SK-N-SH treated with all-trans-retinoic acid at 6 μM for 48 hours (cell line): ENCODE results near the gene CYB5RL.

Source experiments
- ATAC-seq: fragments of 200-7000 bp; cut with Tn5 transposase; 3 replicates; pipeline ENCODE4 v1.9.1; 2020; ENCODE audit warnings: mild to moderate bottlenecking, moderate library complexity
- ARNTL ChIP-seq: fragments of 450-650 bp; formaldehyde crosslinking; IDR thresholded peaks from 2 replicates; pipeline ENCODE4 v1.5.0; 2020; ENCODE audit warnings: low read depth, mild to moderate bottlenecking, moderate library complexity, borderline replicate concordance
- BACH2 ChIP-seq: fragments of 250-450 bp; sonication (Bioruptor Pico); IDR thresholded peaks from 2 replicates; pipeline ENCODE4 v1.9.0; 2021; ENCODE audit warnings: mild to moderate bottlenecking, borderline replicate concordance
- CSDC2 ChIP-seq: fragments of 250-450 bp; sonication (Bioruptor Pico); IDR thresholded peaks from 2 replicates; pipeline ENCODE4 v1.5.0; 2020; ENCODE audit warnings: mild to moderate bottlenecking, moderate library complexity
- GLIS3 ChIP-seq: fragments of 250-450 bp; sonication (Bioruptor Pico); IDR thresholded peaks from 2 replicates; pipeline ENCODE4 v1.5.0; 2020; ENCODE audit warnings: mild to moderate bottlenecking, moderate library complexity
- ISL1 ChIP-seq: fragments of 250-450 bp; sonication (Bioruptor Pico); IDR thresholded peaks from 2 replicates; pipeline ENCODE4 v2.1.2; 2022; ENCODE audit warnings: mild to moderate bottlenecking, moderate library complexity
- PPARA ChIP-seq: fragments of 250-450 bp; sonication (Bioruptor Pico); IDR thresholded peaks from 2 replicates; pipeline ENCODE4 v1.5.0; 2020; ENCODE audit warnings: mild to moderate bottlenecking, borderline replicate concordance
- SNAI2 ChIP-seq: fragments of 250-450 bp; sonication (Bioruptor Pico); IDR thresholded peaks from 2 replicates; pipeline ENCODE4 v1.5.0; 2020; ENCODE audit warnings: mild to moderate bottlenecking, moderate library complexity
- TCF4 ChIP-seq: fragments of 250-450 bp; sonication (Bioruptor Pico); IDR thresholded peaks from 2 replicates; pipeline ENCODE4 v1.8.0; 2021; ENCODE audit warnings: mild to moderate bottlenecking, moderate library complexity, borderline replicate concordance
- TOX ChIP-seq: fragments of 250-450 bp; sonication (Bioruptor Pico); IDR thresholded peaks from 2 replicates; pipeline ENCODE4 v1.8.0; 2021; ENCODE audit warnings: mild to moderate bottlenecking, moderate library complexity, borderline replicate concordance
- ZC3H10 ChIP-seq: fragments of 250-450 bp; sonication (Bioruptor Pico); IDR thresholded peaks from 2 replicates; pipeline ENCODE4 v1.5.1; 2021; ENCODE audit warnings: mild to moderate bottlenecking, moderate library complexity
- ZFP3 ChIP-seq: fragments of 250-450 bp; sonication (Bioruptor Pico); IDR thresholded peaks from 2 replicates; pipeline ENCODE4 v1.5.0; 2020; ENCODE audit warnings: mild to moderate bottlenecking, moderate library complexity
- ZFP30 ChIP-seq: fragments of 450-650 bp; formaldehyde crosslinking; IDR thresholded peaks from 2 replicates; pipeline ENCODE4 v1.5.0; 2022; ENCODE audit warnings: mild to moderate bottlenecking, moderate library complexity
- ZNF565 ChIP-seq: fragments of 450-650 bp; formaldehyde crosslinking; conservative IDR thresholded peaks from 2 replicates; pipeline ENCODE4 v1.5.0; 2020; ENCODE audit warnings: low read depth, mild to moderate bottlenecking, moderate library complexity
- ZNF70 ChIP-seq: fragments of 450-650 bp; formaldehyde crosslinking; IDR thresholded peaks from 2 replicates; pipeline ENCODE4 v1.5.0; 2020; ENCODE audit warnings: mild to moderate bottlenecking, moderate library complexity
- ZNF8 ChIP-seq: fragments of 450-650 bp; formaldehyde crosslinking; IDR thresholded peaks from 2 replicates; pipeline ENCODE4 v1.5.0; 2020; ENCODE audit warnings: mild to moderate bottlenecking, moderate library complexity
- TF ChIP-seq, protein P1 (sequence below): fragments of 250-450 bp; sonication (Bioruptor Pico); IDR thresholded peaks from 2 replicates; pipeline ENCODE4 v1.5.1; 2020; ENCODE audit warnings: low read depth, mild to moderate bottlenecking, moderate library complexity
- TF ChIP-seq, protein P2 (sequence below): fragments of 250-450 bp; sonication (Bioruptor Pico); IDR thresholded peaks from 2 replicates; pipeline ENCODE4 v1.5.0; 2020; ENCODE audit warnings: mild to moderate bottlenecking, moderate library complexity
- TF ChIP-seq, protein P3 (sequence below): fragments of 250-450 bp; sonication (Bioruptor Pico); IDR thresholded peaks from 2 replicates; pipeline ENCODE4 v1.5.1; 2021; ENCODE audit warnings: mild to moderate bottlenecking, moderate library complexity
- TF ChIP-seq, protein P4 (sequence below): fragments of 250-450 bp; sonication (Bioruptor Pico); IDR thresholded peaks from 2 replicates; pipeline ENCODE4 v1.8.0; 2020; ENCODE audit warnings: mild to moderate bottlenecking, moderate library complexity, borderline replicate concordance
- TF ChIP-seq, protein P5 (sequence below): fragments of 250-450 bp; sonication (Bioruptor Pico); IDR thresholded peaks from 2 replicates; pipeline ENCODE4 v1.8.0; 2021; ENCODE audit warnings: low read depth, mild to moderate bottlenecking, moderate library complexity, borderline replicate concordance

The CYB5RL gene, protein sequence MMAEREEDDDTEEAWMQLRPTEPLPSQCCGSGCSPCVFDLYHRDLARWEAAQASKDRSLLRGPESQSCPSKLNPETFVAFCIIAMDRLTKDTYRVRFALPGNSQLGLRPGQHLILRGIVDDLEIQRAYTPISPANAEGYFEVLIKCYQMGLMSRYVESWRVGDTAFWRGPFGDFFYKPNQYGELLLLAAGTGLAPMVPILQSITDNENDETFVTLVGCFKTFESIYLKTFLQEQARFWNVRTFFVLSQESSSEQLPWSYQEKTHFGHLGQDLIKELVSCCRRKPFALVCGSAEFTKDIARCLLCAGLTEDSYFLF

DNA sequence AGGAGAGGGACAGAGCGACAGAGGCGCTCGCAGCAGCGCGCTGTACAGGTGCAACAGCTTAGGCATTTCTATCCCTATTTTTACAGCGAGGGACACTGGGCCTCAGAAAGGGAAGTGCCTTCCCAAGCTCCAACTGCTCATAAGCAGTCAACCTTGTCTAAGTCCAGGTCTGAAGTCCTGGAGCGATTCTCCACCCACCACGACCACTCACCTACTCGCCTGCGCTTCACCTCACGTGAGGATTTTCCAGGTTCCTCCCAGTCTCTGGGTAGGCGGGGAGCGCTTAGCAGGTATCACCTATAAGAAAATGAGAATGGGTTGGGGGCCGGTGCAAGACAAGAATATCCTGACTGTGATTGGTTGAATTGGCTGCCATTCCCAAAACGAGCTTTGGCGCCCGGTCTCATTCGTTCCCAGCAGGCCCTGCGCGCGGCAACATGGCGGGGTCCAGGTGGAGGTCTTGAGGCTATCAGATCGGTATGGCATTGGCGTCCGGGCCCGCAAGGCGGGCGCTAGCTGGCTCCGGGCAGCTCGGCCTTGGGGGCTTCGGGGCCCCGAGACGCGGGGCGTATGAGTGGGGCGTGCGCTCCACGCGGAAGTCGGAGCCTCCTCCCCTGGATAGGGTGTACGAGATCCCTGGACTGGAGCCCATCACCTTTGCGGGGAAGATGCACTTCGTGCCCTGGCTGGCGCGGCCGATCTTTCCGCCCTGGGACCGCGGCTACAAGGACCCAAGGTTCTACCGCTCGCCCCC lies at the start of gene CYB5RL, which contains the start of gene MRPL37:
Gene CYB5RL, minus strand, starts transcription at position 266 of the 754 bp plus-strand sequence. CDS start 4,414 bp downstream, outside the sequence.
Gene MRPL37, plus strand, starts transcription at position 403 of the 754 bp plus-strand sequence. Its CDS starts 77 bp downstream, at position 480.
- peak; percentile 99 for ATAC-seq
- no peak for TF ChIP-seq ZFP30
- TF ChIP-seq ARNTL, result no peak
- no peak for TF ChIP-seq PPARA (CRISPR knock-in tag)
- no peak for TF ChIP-seq ZFP3 (CRISPR knock-in tag)
- no peak for TF ChIP-seq ZNF565 (CRISPR knock-in tag)
- TF ChIP-seq CSDC2, result no peak

DNA sequence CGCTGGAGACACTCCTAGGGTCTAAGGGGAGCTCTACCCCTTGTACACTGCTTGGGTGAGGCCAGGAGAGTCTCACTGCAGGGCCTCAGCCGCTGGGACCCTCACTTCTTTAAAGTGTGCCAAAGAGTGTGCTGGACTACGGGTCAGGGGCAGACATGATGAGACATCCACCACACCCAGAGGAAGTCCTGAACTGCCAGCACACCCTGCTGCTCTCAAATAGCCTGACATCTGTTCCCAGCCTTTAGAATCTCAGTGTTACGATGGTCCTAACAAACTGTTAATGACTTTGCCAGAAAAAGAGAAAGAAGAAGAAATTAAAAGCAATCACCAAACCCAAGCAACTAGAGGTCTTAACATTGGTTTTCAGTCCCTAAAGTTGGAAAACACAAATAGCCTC lies 49.1 kb upstream of the CYB5RL start:
- TF ChIP-seq TCF4 (CRISPR knock-in tag), result no peak
- ATAC-seq, result no peak

DNA sequence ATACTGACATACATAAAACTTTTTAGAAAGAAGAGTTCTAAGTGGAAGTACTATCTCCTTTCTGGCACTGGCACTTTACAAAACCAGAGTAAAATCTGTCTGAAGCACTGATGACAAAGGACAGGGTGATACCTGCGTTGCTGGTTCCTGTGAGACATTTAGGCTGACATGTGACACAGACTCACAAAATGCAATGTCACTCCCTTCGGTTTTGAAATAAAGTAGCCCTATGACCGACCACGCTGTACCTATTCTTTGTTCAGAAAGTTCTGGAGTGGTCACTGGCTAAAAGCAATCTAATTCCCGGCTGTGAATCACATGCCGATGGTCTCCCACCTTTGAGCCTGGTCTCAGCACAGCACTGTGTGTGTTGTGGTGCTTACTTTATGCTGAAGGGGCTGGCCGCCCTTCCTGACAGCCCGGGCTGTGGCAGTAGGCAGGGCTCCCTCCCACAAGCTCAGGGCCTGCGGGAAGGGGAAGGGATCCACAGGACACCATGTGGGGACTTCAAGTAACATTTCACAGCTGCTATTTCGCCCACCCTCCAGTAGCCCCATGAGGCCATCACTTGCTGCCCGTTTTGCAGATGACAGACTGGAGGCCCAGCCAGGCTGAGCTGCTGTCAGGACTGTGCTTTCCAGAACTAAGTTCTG lies 48.2 kb upstream of the CYB5RL start:
- ATAC-seq, result no peak
- TF ChIP-seq ZFP30, result no peak
- TF ChIP-seq, protein P1, sequence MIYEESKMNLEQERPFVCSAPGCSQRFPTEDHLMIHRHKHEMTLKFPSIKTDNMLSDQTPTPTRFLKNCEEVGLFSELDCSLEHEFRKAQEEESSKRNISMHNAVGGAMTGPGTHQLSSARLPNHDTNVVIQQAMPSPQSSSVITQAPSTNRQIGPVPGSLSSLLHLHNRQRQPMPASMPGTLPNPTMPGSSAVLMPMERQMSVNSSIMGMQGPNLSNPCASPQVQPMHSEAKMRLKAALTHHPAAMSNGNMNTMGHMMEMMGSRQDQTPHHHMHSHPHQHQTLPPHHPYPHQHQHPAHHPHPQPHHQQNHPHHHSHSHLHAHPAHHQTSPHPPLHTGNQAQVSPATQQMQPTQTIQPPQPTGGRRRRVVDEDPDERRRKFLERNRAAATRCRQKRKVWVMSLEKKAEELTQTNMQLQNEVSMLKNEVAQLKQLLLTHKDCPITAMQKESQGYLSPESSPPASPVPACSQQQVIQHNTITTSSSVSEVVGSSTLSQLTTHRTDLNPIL (CRISPR knock-in tag), result no peak
- TF ChIP-seq SNAI2 (CRISPR knock-in tag), result no peak
- TF ChIP-seq, protein P2, sequence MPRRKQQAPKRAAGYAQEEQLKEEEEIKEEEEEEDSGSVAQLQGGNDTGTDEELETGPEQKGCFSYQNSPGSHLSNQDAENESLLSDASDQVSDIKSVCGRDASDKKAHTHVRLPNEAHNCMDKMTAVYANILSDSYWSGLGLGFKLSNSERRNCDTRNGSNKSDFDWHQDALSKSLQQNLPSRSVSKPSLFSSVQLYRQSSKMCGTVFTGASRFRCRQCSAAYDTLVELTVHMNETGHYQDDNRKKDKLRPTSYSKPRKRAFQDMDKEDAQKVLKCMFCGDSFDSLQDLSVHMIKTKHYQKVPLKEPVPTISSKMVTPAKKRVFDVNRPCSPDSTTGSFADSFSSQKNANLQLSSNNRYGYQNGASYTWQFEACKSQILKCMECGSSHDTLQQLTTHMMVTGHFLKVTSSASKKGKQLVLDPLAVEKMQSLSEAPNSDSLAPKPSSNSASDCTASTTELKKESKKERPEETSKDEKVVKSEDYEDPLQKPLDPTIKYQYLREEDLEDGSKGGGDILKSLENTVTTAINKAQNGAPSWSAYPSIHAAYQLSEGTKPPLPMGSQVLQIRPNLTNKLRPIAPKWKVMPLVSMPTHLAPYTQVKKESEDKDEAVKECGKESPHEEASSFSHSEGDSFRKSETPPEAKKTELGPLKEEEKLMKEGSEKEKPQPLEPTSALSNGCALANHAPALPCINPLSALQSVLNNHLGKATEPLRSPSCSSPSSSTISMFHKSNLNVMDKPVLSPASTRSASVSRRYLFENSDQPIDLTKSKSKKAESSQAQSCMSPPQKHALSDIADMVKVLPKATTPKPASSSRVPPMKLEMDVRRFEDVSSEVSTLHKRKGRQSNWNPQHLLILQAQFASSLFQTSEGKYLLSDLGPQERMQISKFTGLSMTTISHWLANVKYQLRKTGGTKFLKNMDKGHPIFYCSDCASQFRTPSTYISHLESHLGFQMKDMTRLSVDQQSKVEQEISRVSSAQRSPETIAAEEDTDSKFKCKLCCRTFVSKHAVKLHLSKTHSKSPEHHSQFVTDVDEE (CRISPR knock-in tag), result no peak
- TF ChIP-seq ISL1 (CRISPR knock-in tag), result no peak
- no peak for TF ChIP-seq ZNF565 (CRISPR knock-in tag)
- no peak for TF ChIP-seq ZNF8 (CRISPR knock-in tag)
- no peak for TF ChIP-seq BACH2 (CRISPR knock-in tag)
- no peak for TF ChIP-seq ZC3H10 (CRISPR knock-in tag)
- TF ChIP-seq ARNTL, result no peak
- no peak for TF ChIP-seq TOX (CRISPR knock-in tag)
- TF ChIP-seq ZNF70, result no peak
- no peak for TF ChIP-seq PPARA (CRISPR knock-in tag)

DNA sequence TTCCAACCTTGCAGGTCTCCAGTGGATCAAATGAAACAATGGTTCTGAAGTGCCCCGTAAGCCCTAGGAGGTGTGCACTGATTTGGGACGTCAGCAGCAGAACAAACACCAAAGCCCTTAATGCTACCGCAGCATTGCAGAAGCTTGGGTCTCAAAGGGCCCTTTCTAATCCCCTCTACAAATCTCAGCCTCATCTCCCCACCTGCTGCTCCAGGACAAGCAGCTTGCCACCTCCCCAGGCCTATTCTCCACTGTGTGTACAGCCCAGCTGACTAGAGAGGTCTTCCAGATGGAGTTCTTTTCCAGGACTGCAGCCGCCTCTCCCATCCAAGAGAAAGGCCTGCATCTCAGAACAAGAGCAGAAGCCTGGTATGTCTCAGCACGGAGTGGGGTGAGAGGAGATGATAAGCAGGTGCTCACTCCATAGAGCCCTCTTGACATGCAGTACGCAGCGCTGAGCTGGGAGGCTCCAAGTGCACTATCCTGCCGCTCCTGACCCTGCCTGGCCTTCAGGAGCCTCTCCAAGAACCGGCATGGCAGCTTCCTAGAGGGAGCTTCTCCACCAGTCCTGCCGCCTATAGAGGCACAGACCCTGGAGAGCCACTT lies 46.4 kb upstream of the CYB5RL start:
- TF ChIP-seq ZFP30 (no peak), GLIS3 (CRISPR knock-in tag) (no peak)
- TF ChIP-seq, protein P3, sequence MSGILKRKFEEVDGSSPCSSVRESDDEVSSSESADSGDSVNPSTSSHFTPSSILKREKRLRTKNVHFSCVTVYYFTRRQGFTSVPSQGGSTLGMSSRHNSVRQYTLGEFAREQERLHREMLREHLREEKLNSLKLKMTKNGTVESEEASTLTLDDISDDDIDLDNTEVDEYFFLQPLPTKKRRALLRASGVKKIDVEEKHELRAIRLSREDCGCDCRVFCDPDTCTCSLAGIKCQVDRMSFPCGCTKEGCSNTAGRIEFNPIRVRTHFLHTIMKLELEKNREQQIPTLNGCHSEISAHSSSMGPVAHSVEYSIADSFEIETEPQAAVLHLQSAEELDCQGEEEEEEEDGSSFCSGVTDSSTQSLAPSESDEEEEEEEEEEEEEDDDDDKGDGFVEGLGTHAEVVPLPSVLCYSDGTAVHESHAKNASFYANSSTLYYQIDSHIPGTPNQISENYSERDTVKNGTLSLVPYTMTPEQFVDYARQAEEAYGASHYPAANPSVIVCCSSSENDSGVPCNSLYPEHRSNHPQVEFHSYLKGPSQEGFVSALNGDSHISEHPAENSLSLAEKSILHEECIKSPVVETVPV (CRISPR knock-in tag), result no peak
- no peak for ATAC-seq

DNA sequence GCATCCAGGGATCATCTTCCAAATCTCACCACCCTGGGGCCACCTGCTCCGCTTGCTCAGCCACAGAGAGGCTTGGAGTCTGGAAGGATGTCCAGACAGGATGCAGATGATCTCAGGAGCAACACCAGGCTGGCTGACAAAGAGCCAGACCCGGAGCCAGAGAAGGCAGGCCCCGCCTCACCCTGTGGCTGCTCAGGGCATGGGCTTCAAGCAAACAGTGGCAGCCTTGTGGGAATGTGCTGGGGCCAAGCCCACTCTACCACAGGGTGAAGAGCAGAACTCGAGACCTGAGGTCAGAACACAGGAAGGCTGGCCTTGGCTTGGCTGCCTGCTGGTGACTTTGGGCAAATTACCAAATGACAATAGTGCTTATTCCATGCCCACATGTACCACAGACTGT lies 45.7 kb upstream of the CYB5RL start:
- peak; percentile 45 for ATAC-seq
- TF ChIP-seq CSDC2 (no peak), ISL1 (CRISPR knock-in tag) (no peak), ZNF70 (no peak), ZFP3 (CRISPR knock-in tag) (no peak), TOX (CRISPR knock-in tag) (no peak)
- TF ChIP-seq, protein P4, sequence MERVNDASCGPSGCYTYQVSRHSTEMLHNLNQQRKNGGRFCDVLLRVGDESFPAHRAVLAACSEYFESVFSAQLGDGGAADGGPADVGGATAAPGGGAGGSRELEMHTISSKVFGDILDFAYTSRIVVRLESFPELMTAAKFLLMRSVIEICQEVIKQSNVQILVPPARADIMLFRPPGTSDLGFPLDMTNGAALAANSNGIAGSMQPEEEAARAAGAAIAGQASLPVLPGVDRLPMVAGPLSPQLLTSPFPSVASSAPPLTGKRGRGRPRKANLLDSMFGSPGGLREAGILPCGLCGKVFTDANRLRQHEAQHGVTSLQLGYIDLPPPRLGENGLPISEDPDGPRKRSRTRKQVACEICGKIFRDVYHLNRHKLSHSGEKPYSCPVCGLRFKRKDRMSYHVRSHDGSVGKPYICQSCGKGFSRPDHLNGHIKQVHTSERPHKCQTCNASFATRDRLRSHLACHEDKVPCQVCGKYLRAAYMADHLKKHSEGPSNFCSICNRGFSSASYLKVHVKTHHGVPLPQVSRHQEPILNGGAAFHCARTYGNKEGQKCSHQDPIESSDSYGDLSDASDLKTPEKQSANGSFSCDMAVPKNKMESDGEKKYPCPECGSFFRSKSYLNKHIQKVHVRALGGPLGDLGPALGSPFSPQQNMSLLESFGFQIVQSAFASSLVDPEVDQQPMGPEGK (CRISPR knock-in tag), result no peak
- TF ChIP-seq, protein P5, sequence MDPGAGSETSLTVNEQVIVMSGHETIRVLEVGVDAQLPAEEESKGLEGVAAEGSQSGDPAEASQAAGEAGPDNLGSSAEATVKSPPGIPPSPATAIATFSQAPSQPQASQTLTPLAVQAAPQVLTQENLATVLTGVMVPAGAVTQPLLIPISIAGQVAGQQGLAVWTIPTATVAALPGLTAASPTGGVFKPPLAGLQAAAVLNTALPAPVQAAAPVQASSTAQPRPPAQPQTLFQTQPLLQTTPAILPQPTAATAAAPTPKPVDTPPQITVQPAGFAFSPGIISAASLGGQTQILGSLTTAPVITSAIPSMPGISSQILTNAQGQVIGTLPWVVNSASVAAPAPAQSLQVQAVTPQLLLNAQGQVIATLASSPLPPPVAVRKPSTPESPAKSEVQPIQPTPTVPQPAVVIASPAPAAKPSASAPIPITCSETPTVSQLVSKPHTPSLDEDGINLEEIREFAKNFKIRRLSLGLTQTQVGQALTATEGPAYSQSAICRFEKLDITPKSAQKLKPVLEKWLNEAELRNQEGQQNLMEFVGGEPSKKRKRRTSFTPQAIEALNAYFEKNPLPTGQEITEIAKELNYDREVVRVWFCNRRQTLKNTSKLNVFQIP, result no peak
- TF ChIP-seq, protein P1 (CRISPR knock-in tag), result no peak
